GM12873 (cell line): ENCODE data around the gene TAGAP.

Source experiments
- CTCF ChIP-seq: IDR thresholded peaks from 2 replicates; pipeline ENCODE4 v1.5.1; 2012; ENCODE audit warnings: low read depth, mild to moderate bottlenecking, moderate library complexity, low read length, control low read depth; ENCODE audit not compliant: insufficient read depth; ENCODE audit errors: missing control alignments

TAGAP gene

GRCh38 chr6:159077123-159077522, 32.3 kb upstream of the TAGAP start:
- no peak for TF ChIP-seq CTCF

- no peak for TF ChIP-seq CTCF
Measured at GRCh38 chr6:159075506-159076228, 30.9 kb upstream of the TAGAP start.

- no peak for TF ChIP-seq CTCF
Measured at GRCh38 chr6:159074876-159075275, 30.1 kb upstream of the TAGAP start.

DNA sequence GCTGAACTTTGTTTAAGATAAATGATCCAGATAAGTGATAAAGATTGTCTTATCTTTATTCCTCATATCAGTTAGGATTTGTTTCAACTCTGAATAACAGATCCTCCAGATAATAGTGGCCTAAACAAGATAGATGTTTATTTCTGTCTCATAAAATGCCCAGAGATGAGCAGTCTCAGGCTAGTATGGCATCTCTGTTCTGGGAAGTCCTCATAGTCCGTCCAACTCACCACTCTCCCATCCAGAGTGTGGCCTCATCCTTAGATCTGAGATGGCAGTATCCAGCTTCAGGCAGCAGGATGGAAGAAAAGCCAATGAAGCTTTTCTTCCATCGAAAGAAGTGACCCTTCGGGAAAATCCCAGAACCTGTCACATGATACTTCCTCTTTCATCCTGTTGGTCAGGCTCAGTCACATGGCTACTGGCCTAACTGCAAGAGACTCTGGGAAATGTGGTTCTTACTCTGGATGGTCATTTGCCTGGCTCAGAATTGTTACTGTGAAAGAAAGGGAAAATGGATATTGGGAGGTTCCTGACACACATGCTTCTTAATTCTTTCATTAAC, 29.4 kb upstream of the TAGAP start:
- no peak for TF ChIP-seq CTCF

DNA sequence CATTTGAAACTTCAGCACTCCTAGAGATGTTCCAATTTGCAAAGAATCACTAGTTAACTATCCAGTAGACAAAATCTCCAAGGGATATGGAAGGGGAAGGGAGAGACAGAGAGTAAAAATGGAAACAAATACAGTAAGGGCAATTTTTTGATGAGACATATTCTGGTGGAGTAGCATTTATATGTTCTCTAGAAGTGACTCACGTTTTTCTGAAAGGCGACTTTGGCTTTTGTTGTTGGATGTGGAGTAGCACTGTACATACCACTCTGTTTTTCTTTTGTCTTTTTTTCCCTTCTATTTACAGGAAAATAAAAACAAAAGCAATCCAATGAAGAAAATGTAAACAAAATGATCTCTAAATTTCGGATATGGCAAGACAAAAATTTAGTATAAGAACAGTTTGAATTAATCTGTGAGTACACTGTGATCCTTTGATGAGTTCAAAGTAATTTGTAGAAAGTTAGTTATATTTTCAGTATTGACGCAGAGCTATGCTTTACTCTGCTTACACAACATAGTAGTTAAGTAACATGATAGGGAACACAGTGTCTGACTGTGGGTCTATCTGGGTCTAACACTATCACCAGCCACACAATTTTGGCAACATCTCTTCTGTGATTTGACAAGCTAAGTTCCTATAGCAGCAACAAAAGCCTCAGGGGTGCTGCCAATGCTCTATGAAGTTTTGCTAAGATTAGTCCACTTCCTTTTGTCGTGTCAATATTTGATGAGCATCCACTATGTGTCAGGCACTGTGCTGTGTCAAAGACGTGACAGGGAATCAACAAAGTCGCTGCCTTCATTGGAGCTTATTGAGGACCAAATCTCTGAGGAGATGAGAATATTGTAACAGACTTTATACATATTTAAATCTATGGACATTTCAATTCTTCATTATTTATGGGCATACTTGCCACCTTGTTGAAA, 27.3 kb upstream of the TAGAP start:
- no peak for TF ChIP-seq CTCF

- no peak for TF ChIP-seq CTCF
Measured at GRCh38 chr6:159068904-159069578, 24.2 kb upstream of the TAGAP start.
